ENCODE data around the gene LSM7. TPM values are rescaled to one million over a fixed set of nuclear protein-coding genes. Genes with fewer than 3 reads are reported as not detected.

LSM7 gene
- total RNA-seq, 4 donors from 2014 or later = 59.8 to 152 (median 109) TPM

DNA sequence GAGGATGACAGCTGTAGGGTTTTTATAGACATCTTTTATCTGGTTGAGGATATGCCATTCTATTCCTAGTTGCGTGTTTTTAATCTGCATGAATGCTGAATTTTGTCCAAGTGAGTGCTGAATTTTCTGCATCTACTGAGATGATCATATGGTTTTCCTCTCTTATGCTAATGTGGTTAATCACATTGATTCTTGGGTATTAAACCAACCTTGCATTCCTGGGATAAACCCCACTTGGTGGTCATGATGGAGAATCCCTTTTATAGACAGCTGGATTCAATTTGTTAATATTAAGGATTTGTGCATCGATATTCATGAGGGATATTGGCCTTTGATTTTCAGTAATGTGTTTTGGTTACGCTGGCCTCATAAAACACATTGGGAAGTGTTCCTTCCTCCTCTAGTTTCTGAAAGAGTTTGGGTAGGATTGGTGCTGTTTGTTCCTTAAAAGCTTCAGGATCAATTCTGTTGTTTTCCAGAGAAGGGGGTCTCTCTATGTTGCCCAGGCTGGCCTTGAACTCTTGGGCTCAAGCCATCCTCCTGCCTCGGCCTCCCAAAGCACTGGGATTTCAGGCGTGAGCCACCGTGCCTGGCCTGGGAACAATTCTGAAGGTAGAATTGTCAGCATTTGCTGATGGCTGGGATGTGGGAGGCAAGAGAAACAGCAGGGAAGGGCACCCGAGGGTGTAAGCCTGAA is 13.1 kb downstream of the LSM7 start:
- Histone ChIP-seq H3K9me3 (peaks cover 0 to 3% (median 0%) of the 10 kb centered on the region in 4 donors), H3K27me3 (peaks cover 0 to 12% of the 10 kb centered on the region in 2 donors), H3K36me3 (no peaks in the 10 kb centered on the region), H3K27ac (peak overlapping the region in 1 of 4 donors; percentile 58), H3K4me1 (peaks cover 0 to 8% (median 3%) of the 10 kb centered on the region in 4 donors), H3K4me3 (no peak overlapping the region)
- no peak for TF ChIP-seq POLR2A (IDR thresholded peaks at IDR 0.05)
- TF ChIP-seq, protein P1, sequence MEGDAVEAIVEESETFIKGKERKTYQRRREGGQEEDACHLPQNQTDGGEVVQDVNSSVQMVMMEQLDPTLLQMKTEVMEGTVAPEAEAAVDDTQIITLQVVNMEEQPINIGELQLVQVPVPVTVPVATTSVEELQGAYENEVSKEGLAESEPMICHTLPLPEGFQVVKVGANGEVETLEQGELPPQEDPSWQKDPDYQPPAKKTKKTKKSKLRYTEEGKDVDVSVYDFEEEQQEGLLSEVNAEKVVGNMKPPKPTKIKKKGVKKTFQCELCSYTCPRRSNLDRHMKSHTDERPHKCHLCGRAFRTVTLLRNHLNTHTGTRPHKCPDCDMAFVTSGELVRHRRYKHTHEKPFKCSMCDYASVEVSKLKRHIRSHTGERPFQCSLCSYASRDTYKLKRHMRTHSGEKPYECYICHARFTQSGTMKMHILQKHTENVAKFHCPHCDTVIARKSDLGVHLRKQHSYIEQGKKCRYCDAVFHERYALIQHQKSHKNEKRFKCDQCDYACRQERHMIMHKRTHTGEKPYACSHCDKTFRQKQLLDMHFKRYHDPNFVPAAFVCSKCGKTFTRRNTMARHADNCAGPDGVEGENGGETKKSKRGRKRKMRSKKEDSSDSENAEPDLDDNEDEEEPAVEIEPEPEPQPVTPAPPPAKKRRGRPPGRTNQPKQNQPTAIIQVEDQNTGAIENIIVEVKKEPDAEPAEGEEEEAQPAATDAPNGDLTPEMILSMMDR (IDR thresholded peaks at IDR 0.05) = no peak
- no peak for DNase-seq

DNA sequence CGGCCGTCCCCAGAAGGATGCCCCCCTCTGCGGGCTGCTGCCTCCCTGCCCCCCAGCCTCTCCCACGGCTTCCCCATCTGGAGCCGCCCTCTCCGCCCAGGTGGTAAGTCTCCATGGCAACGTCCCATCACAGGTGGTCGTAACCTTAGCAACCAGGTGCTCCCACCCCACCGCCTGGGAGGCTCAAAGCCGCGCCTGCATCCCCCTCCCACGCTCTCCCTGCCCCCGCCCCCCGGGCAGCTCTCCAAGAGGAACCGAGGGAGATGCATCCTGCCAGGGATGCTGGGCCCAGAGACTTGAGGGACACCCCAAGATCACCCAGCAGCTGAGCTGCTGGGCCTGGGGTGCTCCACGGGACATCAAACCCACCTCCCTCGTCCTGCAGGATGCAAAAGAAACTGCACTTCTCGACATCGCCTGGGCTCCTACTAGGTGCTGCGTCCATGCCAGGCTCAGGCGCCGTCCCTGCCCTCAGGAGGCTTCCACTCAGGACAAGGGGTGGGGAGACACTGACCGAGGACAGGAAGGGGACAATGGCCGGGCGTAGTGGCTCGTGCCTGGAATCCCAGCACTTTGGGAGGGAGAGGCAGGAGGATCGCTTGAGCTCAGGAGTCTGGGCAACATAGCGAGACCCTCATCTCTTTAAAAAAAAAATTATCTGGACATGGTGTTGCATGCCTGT is 15.4 kb downstream of the LSM7 start:
- H3K4me1 ChIP-seq = peaks cover 0 to 7% (median 0%) of the 10 kb centered on the region in 4 donors
- H3K4me3 ChIP-seq = no peak overlapping the region
- no peak overlapping the region for H3K27ac ChIP-seq
- TF ChIP-seq, protein P1 (IDR thresholded peaks at IDR 0.05) = no peak
- no peak for TF ChIP-seq POLR2A (IDR thresholded peaks at IDR 0.05)
- peaks cover 0 to 3% (median 0%) of the 10 kb centered on the region in 4 donors for H3K9me3 ChIP-seq
- H3K27me3 ChIP-seq = peaks cover 0 to 17% of the 10 kb centered on the region in 2 donors
- no peaks in the 10 kb centered on the region for H3K36me3 ChIP-seq
- DNase-seq = no peak

DNA sequence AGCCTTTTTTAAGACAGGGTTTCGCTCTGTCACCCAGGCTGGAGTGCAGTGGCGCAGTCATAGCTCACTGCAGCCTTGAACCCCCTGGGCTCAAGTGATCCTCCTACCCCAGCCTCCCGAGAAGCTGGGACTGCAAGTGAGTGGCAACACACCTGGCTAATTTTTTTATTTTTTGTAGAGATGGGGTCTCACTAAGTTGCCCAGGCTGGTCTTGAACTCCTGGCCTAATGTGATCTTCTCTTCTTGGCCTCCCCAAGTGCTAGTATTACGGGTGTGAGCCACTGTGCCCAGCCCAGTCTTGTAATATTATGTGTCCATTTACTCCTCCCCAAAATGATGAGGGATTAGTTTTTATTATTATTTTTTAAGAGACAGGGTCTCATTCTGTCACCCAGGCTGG is 17.3 kb downstream of the LSM7 start:
- Histone ChIP-seq H3K9me3 (peaks cover 0 to 3% (median 0%) of the 10 kb centered on the region in 4 donors), H3K36me3 (no peaks in the 10 kb centered on the region), H3K4me1 (peaks cover 0 to 9% (median 2%) of the 10 kb centered on the region in 4 donors), H3K4me3 (no peak overlapping the region), H3K27ac (no peak overlapping the region), H3K27me3 (peaks cover 0 to 29% of the 10 kb centered on the region in 2 donors)
- no peak for DNase-seq
- TF ChIP-seq POLR2A (IDR thresholded peaks at IDR 0.05) = no peak
- TF ChIP-seq, protein P1 (IDR thresholded peaks at IDR 0.05) = no peak

DNA sequence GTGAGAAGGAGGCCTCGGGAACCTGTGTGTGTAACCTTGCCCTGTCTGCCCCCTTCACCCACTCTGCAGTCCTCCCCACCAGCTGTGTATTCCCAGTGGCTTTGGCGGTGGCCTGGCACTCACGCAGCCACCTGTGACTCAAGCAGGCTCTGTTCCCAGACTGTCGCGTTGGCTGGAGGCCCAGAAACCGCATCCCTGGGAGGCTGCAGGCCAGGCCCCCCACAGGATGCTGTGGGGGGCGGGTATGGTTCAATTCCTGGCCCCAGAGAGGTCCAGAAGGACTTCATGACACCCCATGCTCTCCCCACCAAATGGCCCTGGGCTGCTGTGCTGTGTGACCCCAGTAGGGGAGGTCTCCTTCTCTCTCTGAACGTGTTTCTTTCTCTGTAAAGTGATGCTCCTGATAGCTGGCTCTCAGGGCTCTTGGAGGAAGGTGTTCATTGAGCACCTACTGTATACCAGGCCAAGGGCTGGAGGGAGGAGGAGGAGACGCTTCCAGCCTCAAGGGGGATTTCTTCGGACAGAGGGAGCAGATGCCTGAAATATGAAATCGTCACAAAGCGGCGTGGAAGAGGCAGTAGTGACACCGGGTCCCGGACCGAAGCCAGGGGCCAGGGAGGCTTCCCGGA is 18.5 kb downstream of the LSM7 start:
- no peak for TF ChIP-seq POLR2A (IDR thresholded peaks at IDR 0.05)
- TF ChIP-seq, protein P1 (IDR thresholded peaks at IDR 0.05) = no peak
- H3K4me3 ChIP-seq = no peak overlapping the region
- peaks cover 0 to 29% of the 10 kb centered on the region in 2 donors for H3K27me3 ChIP-seq
- no peaks in the 10 kb centered on the region for H3K36me3 ChIP-seq
- no peak for DNase-seq
- no peak overlapping the region for H3K27ac ChIP-seq
- H3K9me3 ChIP-seq = peaks cover 0 to 3% (median 0%) of the 10 kb centered on the region in 4 donors
- H3K4me1 ChIP-seq = peaks cover 0 to 9% (median 2%) of the 10 kb centered on the region in 4 donors

DNA sequence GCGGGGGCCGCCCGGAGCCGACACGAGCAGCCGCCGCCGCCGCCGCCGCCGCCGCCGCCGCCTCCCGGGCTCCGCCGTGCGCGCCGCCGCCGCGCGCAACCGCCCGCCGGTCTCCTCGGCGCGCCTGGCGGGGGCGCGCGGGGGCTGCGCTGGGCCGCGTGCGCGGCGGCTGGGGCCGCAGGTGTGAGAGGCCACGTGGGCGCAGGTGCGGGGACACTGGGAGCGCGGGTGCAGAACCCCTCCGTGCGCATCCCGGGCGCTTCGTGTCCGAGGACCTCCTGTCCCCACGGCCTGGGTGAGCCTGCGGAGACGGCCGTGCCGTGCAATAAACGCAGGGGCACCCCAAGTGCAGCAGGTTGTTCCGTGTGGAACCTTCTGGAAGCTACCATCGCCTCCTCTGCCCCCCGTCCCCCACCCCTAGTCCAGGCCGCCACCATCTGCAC is 20.3 kb downstream of the LSM7 start, which contains the start of gene LINGO3:
Gene LINGO3, minus strand, starts transcription at position 41 of the 443 bp plus-strand sequence. CDS start 16,378 bp downstream, outside the sequence.
- peak within 1 kb of the TSS in 3 of 4 donors; percentile 16 to 39 (median 21) for H3K4me3 ChIP-seq
- no peaks in the 10 kb centered on the region for H3K9me3 ChIP-seq
- no peak for DNase-seq
- H3K4me1 ChIP-seq = peaks cover 0 to 10% (median 2%) of the 10 kb centered on the region in 4 donors
- no peaks in the 10 kb centered on the region for H3K36me3 ChIP-seq
- peaks cover 0 to 29% of the 10 kb centered on the region in 2 donors for H3K27me3 ChIP-seq
- no peak for TF ChIP-seq POLR2A (IDR thresholded peaks at IDR 0.05)
- TF ChIP-seq, protein P1 (IDR thresholded peaks at IDR 0.05) = no peak
- peak within 1 kb of the TSS in 1 of 4 donors; percentile 7 for H3K27ac ChIP-seq
